ENCODE results near the gene ZNF48. TPM values are rescaled to one million over a fixed set of nuclear protein-coding genes. Genes with fewer than 3 reads are reported as not detected.

The ZNF48 gene
- total RNA-seq, 1 donor from 2014 or later, result 12.6 TPM

DNA sequence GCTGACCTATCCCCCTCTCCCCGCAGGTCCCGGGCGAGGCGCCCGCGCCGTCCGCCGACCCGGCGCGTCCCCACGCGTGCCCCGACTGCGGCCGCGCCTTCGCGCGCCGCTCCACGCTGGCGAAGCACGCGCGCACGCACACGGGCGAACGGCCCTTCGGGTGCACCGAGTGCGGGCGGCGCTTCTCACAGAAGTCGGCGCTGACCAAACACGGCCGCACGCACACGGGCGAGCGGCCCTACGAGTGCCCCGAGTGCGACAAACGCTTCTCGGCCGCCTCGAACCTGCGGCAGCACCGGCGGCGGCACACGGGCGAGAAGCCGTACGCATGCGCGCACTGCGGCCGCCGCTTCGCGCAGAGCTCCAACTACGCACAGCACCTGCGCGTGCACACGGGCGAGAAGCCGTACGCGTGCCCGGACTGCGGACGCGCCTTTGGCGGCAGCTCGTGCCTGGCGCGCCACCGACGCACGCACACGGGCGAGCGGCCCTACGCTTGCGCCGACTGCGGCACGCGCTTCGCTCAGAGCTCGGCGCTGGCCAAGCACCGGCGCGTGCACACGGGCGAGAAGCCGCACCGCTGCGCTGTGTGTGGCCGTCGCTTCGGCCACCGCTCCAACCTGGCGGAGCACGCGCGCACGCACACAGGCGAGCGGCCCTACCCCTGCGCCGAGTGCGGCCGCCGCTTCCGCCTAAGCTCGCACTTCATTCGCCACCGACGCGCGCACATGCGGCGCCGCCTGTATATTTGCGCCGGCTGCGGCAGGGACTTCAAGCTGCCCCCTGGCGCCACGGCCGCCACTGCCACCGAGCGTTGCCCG lies 22.5 kb downstream of the ZNF48 start:
- TF ChIP-seq, protein P1, sequence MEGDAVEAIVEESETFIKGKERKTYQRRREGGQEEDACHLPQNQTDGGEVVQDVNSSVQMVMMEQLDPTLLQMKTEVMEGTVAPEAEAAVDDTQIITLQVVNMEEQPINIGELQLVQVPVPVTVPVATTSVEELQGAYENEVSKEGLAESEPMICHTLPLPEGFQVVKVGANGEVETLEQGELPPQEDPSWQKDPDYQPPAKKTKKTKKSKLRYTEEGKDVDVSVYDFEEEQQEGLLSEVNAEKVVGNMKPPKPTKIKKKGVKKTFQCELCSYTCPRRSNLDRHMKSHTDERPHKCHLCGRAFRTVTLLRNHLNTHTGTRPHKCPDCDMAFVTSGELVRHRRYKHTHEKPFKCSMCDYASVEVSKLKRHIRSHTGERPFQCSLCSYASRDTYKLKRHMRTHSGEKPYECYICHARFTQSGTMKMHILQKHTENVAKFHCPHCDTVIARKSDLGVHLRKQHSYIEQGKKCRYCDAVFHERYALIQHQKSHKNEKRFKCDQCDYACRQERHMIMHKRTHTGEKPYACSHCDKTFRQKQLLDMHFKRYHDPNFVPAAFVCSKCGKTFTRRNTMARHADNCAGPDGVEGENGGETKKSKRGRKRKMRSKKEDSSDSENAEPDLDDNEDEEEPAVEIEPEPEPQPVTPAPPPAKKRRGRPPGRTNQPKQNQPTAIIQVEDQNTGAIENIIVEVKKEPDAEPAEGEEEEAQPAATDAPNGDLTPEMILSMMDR (conservative IDR thresholded peaks at IDR 0.05; ENCODE audit: low read depth, low read length), result peak; percentile 26
- no peak for DNase-seq (ENCODE audit: low read depth)
- H3K4me3 ChIP-seq (ENCODE audit: low read depth, low read length), result peak overlapping the region; percentile 60

DNA sequence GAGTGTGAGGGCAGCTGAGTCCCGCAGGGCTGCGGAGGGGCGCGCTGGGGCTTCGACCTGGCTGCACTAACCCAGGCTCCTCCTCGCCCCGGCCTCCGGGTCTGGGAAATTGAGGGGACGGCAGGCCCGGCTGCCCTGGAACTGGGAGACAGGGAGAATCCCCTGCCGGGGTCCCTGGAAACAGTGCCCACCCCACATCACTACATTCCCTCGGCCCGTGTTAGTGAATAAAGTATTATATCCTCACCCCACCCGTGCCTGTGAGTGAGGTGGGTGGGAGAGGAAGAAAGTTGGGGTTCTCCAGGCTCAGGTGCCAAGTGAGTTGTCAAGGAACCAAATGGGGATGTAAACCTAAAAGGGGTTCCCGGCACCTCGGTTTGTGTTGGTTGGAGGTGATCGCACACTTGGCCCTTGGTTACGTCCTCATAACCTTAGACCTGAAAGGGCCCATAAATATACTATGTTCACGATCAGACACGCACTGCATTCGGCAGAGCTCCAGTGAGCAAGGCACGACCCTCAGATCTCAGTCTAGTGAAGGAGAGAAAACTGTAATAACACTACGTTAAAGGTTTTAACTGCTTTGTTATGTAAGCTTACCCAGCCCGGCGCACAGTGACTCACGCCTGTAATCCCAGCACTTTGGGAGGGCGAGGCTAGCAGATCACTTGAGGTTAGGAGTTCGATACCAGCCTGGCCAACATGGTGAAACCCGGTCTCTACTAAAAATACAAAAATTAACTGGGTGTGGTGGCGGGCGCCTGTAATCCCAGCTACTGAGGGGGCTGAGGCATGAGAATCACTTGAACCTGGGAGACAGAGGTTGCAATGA lies 23.3 kb downstream of the ZNF48 start:
- no peak for DNase-seq (ENCODE audit: low read depth)
- H3K4me3 ChIP-seq (ENCODE audit: low read depth, low read length), result peak overlapping the region; percentile 60
- TF ChIP-seq, protein P1 (conservative IDR thresholded peaks at IDR 0.05; ENCODE audit: low read depth, low read length), result no peak

DNA sequence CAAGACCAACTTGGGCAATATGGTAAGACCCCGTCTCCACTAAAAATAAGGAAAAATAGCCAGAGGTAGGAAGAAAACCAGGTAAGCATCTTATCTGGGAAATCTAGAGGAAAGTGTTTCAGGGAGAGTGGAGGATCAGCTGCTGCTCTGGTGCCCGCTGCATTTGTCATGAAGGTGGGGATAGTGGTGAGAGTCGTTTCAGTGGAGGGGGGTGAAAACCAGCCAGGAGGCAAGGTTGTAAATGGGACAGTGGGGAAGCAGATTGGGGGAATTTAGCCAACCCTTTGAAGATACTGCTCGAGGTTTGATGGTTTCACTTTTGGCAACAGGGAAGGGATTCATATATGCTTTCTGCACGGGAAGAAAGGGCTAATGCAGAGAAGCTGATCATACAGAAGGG lies 25.8 kb downstream of the ZNF48 start:
- H3K4me3 ChIP-seq (ENCODE audit: low read depth, low read length), result no peak overlapping the region

DNA sequence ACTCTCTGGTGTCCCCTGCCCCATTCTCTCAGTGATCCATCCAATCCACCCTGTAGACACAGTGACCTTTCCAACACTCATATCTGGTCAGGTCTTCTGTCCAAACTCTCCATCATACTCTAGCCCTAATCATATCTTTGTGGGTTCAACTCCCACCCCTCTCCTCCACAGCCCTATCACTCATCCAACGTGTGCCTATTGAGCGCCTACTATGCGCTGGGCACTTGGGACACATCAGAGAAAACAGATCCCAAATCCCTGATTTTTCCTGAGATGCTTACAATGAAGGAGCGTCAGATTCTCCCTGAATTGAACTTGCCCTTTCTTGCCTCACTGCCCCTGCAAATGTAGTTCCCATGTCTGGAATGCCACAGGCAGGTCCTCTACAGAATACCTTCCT lies 32.8 kb downstream of the ZNF48 start:
- DNase-seq (ENCODE audit: low read depth), result no peak
- TF ChIP-seq, protein P1 (conservative IDR thresholded peaks at IDR 0.05; ENCODE audit: low read depth, low read length), result no peak
- no peak overlapping the region for H3K4me3 ChIP-seq (ENCODE audit: low read depth, low read length)

More for the DNA sequence above, 25.8 kb downstream of the ZNF48 start:
- DNase-seq (ENCODE audit: low read depth), result no peak
- TF ChIP-seq, protein P1 (conservative IDR thresholded peaks at IDR 0.05; ENCODE audit: low read depth, low read length), result no peak

DNA sequence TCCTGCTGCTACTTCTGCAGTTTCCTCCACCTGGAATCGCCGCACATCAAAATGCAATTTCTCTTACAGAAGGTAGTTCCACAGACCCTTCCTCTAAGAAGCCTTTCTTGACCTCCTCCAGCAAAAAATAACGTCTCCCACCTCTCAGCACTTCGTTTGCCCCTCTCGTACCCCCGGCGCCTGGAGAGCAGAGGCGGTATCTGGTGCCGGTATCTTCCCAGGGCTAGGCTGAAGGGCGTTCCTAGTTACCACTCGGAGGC lies 34.1 kb downstream of the ZNF48 start:
- peak overlapping the region; percentile 98 for H3K4me3 ChIP-seq (ENCODE audit: low read depth, low read length)
- DNase-seq (ENCODE audit: low read depth), result no peak
- TF ChIP-seq, protein P1 (conservative IDR thresholded peaks at IDR 0.05; ENCODE audit: low read depth, low read length), result no peak

DNA sequence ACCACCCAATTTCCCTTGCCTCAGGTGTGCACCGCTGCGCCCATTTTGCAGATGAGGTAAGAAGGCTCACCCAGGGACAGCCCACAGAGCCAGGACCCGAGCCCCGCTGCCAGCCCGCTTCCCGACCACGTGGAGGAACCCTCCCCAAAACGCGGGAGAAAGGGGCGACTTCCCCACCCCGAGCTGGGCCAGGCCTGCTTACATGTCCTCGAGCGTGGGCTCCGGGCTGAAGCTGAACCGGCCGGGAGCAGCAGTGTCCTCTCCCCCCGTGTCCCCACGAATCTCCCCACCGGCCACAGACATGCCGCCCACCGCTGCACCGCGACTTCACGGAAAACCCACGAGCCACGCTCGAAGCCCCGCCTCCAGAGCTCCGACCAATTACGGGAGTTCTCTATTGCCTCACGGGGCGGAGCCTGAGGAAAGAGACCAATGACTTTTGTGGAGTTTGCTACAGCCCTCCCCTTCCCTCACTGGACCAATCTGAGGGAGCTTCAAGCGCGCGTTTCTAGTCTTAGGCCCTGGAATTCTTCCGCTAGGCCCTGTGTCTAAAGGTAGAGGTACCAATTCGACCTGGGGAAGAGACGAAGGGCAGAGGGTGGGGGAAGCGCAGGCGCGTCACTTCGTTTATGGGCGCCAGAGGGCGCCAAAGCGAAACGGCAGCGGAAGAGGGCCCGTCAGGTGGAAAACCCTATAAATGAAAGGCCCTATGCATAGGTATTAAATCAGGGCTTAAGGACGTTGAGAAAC lies 34.6 kb downstream of the ZNF48 start, which contains the start of gene DCTPP1:
DCTPP1 (minus strand) TSS at position 353 of the 750 bp plus-strand sequence; CDS start at position 303, 50 bp downstream.
- peak; percentile 97 for DNase-seq (ENCODE audit: low read depth)
- H3K4me3 ChIP-seq (ENCODE audit: low read depth, low read length), result peak within 1 kb of the TSS; percentile 98
- TF ChIP-seq, protein P1 (conservative IDR thresholded peaks at IDR 0.05; ENCODE audit: low read depth, low read length), result peak; percentile 84

Data from epithelial cell of proximal tubule (primary cell).